Epithelial cell of esophagus (primary cell): ENCODE data around the gene EIF4EBP2.
A peak's percentile ranks its signal among the peaks of the same experiment; 100 is the strongest.

Experiments
- DNase-seq: peaks from one replicate; pipeline ENCODE4 v3.0.0; 2010; ENCODE audit warnings: low read depth
- H3K4me3 ChIP-seq: 2 replicates; pipeline ENCODE4 v1.5.1; 2011; ENCODE audit warnings: mild to moderate bottlenecking, low read length, control low read depth
- TF ChIP-seq, protein P1 (sequence below): IDR thresholded peaks from 2 replicates; pipeline ENCODE4 v1.5.1; 2011; ENCODE audit warnings: low read depth, mild to moderate bottlenecking, low read length, control low read depth, inconsistent platforms; ENCODE audit not compliant: insufficient read depth; ENCODE audit errors: missing control alignments

EIF4EBP2 gene

DNA sequence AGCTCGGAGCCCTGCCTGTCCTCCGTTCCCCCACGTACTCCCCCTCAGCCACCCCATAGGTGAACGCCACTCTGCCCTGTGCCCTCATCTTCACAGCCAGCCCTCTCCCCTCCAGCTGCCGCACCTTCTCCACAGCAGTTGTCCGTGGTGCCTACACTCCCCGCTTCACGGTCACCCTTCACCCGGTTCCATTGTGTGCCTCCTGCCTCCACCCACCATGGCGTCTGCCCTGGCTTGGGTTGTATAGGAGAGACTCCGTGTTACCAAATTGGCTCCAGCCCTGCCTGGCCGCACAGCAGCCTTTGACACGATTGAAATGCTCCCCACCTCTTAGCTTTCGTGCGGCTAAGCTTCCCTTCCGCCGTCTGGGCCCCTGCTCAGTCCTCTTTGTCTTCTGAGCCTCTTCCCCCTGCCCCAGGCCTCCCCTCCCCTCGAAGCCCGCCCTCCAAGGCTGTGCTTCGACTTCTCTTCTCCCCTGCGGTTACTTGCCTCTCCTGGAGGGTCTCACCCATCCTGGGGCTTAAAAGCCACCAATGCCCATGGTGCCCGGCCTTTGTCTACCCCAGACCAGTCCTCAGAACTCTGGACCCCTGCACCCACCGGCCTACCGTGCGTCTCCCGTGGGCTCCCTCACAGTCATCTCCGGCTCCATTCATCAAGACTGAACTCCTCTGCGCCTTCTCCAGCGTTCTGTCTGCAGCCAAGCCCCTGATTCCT is 56.0 kb downstream of the EIF4EBP2 start:
- H3K4me3 ChIP-seq: no peak overlapping the region
- DNase-seq: no peak
- TF ChIP-seq, protein P1, sequence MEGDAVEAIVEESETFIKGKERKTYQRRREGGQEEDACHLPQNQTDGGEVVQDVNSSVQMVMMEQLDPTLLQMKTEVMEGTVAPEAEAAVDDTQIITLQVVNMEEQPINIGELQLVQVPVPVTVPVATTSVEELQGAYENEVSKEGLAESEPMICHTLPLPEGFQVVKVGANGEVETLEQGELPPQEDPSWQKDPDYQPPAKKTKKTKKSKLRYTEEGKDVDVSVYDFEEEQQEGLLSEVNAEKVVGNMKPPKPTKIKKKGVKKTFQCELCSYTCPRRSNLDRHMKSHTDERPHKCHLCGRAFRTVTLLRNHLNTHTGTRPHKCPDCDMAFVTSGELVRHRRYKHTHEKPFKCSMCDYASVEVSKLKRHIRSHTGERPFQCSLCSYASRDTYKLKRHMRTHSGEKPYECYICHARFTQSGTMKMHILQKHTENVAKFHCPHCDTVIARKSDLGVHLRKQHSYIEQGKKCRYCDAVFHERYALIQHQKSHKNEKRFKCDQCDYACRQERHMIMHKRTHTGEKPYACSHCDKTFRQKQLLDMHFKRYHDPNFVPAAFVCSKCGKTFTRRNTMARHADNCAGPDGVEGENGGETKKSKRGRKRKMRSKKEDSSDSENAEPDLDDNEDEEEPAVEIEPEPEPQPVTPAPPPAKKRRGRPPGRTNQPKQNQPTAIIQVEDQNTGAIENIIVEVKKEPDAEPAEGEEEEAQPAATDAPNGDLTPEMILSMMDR: no peak

DNA sequence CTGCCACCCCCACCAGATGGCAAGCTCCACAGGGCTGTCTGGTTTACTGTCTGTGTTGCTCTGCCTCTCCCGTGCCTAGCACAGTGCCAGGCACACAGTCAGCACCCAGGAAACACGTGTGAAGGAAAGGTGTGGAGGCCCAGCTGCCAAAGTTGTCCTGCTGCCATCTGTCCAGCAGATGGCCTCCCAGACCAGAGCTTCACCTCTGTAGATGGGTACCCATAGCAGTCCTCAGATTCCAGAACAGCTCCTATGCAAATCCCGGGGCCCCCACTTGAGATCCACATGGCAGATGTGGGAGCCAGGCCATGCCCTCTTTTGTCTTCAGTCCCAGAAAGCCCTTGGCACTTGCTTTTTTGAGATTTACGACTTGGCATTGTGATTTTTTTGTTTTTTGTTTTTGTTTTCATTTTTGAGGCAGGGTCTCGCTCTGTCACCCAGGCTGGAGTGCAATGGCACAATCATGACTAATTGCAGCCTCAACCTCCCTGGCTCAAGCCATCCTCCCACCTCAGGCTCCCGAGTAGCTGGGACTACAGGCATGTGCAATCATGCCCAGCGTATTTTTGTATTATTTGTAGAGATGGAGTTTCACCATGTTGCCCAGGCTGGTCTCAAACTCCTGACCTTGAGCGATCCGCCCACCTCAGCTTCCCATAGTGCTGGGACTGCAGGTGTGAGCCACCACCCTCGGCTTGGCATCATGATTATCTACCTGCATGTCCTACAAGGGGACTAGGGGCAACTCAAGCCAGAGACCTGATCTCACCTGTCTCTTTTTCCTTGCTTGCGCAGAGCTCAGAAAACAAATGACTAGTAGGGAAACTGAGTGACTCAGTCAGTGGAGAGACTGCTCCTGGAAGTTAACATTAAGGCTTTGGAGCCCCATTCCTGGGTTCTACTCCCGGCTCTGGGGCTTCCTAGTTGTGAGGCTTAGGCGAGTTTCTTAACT is 57.7 kb downstream of the EIF4EBP2 start:
- DNase-seq: peak; percentile 67
- TF ChIP-seq, protein P1: peak; percentile 75
- no peak overlapping the region for H3K4me3 ChIP-seq

DNA sequence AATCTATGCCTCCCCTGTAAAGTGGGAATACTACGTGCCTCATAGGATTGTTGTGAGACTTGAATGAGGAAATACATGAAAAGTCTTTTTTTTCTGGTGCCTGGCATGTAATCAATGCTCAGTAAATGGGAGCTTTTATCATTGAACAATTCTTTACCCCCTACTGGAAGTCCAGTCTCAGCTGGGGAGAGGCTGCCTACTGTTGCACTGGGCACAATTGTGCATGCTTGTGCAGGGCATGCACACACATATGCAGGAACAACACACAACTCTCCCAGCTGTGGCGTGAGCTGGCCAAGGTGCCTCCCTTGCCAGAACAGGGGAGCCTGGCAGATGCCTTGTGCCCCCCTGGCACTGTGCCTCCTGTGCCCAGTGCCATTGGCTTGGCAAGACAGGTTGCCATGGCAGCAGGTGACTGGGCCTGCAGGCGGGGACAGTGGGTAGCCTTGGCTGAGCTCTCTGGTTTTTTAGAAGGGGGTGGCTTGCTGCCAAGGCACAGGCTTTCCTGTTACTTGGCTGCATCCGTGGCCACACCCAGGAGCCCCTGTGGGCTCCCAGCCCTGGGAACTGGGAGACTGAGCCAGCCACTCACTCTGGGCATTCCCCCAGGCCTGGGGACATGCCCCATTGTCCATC is 58.5 kb downstream of the EIF4EBP2 start:
- no peak for DNase-seq
- H3K4me3 ChIP-seq: no peak overlapping the region
- TF ChIP-seq, protein P1: no peak

DNA sequence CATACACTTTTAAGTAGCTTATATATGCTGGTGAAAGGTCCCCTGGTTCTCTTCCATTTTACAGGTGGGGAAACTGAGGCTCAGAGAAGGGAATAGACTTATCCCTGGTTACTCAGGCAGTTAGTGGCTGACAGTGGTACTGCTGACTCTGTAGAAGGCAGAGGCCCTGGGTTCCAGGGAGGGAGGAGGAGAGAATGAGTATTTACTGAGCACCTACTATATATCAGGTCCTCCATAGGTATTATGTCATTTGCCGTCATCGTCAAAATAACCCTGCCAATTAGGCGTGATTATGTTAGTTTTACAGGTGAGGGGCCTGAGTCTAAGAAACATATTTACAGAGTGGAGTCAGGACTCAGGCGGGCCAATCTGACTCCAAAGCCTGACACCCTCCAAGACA is 61.3 kb downstream of the EIF4EBP2 start:
- DNase-seq: no peak
- no peak overlapping the region for H3K4me3 ChIP-seq
- TF ChIP-seq, protein P1: no peak

DNA sequence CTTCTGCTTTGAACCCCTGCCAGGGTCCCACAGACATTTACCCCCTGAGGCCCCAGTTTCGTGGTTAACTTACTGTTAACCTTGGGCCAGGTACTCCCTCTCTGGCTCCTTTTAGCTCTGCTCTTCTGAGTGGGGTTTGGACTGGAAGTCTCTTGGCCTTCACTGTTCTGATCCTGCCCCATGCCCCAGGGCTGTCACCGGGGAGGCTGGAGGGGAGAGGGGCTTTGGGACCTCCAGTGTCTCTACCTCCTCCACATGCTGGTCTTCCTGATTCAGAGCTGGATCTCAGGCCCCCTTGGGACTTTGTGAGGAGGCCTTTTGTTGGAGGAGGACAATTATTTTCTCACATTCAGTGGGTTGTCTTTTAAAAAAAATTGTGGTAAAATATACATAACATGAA is 61.9 kb downstream of the EIF4EBP2 start:
- no peak overlapping the region for H3K4me3 ChIP-seq
- TF ChIP-seq, protein P1: no peak
- DNase-seq: no peak

DNA sequence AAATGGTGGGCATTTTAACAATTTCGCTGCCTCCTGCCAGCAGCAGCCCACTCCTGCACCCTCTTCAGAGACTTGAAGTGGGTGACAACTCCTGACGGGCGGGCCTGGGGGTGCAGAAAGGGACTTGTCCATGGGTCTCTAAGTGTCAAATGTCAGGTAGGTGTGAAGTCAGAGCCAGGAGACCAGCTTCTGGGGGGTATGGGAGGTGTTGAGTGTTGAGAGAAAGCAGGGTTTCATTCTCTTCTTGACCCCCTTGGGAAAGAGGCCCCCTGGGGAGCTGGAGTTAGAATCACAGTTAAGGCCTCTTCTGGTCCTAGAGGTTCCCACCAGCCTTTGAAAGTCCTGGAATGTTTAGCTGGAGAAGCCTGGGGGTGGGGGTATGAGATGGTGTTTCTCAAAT is 63.0 kb downstream of the EIF4EBP2 start:
- no peak overlapping the region for H3K4me3 ChIP-seq
- TF ChIP-seq, protein P1: no peak
- no peak for DNase-seq
